Adrenal gland (tissue), 5 donors: Measurements from ENCODE around the gene COL15A1.

Experiments
- POLR2A ChIP-seq, 2 donors: fragments of 450-650 bp; IDR thresholded peaks; one replicate each; pipeline ENCODE4 v1.6.1; 2017; ENCODE audit warnings: antibody characterized with exemption in 2 of 2, mild to moderate bottlenecking in 2 of 2, moderate library complexity in 1 of 2
- TF ChIP-seq, protein P1 (sequence below), 6 experiments: fragments of 450-650 bp in 4 of 6; fragments of 200-600 bp in 2 of 6; sonication (generic) in 1 of 6; IDR thresholded peaks; 1 replicate in 5 of 6; 2 replicates in 1 of 6; pipeline versions ENCODE4 v1.5.1 to v1.8.0; 2016 to 2021; ENCODE audit warnings: antibody characterized with exemption in 6 of 6, mild to moderate bottlenecking in 2 of 6, moderate library complexity in 1 of 6
- donor health status: DM: no; HTN: no; CAD: no.

GRCh38 chr9:98992885-98993569 is 49.3 kb downstream of the COL15A1 start:
- TF ChIP-seq, protein P1, sequence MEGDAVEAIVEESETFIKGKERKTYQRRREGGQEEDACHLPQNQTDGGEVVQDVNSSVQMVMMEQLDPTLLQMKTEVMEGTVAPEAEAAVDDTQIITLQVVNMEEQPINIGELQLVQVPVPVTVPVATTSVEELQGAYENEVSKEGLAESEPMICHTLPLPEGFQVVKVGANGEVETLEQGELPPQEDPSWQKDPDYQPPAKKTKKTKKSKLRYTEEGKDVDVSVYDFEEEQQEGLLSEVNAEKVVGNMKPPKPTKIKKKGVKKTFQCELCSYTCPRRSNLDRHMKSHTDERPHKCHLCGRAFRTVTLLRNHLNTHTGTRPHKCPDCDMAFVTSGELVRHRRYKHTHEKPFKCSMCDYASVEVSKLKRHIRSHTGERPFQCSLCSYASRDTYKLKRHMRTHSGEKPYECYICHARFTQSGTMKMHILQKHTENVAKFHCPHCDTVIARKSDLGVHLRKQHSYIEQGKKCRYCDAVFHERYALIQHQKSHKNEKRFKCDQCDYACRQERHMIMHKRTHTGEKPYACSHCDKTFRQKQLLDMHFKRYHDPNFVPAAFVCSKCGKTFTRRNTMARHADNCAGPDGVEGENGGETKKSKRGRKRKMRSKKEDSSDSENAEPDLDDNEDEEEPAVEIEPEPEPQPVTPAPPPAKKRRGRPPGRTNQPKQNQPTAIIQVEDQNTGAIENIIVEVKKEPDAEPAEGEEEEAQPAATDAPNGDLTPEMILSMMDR (IDR thresholded peaks at IDR 0.05): no peak
- TF ChIP-seq POLR2A (IDR thresholded peaks at IDR 0.05): no peak
